Mesendoderm (in vitro differentiated cells): ENCODE data around the gene LONRF3.
"Not testable (repeated sequence)": the region's sequence is repeated elsewhere in the genome, so short reads cannot be mapped to it uniquely, and the experiment has no call there.

ENCODE experiments used
- DNase-seq: peaks from one replicate; pipeline ENCODE4 v3.0.0; 2013
- H2AK5ac ChIP-seq: 2 replicates; pipeline ENCODE4 v1.6.1; 2013; ENCODE audit warnings: low read length, inconsistent platforms
- H2BK120ac ChIP-seq: 2 replicates; pipeline ENCODE4 v1.6.1; 2013; ENCODE audit warnings: low read depth, mild to moderate bottlenecking, low read length, moderate library complexity, mixed read lengths
- H2BK15ac ChIP-seq: replicated peaks from 2 replicates; pipeline ENCODE4 v1.6.1; 2013; ENCODE audit warnings: low read depth, mild to moderate bottlenecking, moderate library complexity
- H2BK5ac ChIP-seq: 2 replicates; pipeline ENCODE4 v1.6.1; 2013; ENCODE audit warnings: low read length, inconsistent platforms
- H3K18ac ChIP-seq: 2 replicates; pipeline ENCODE4 v1.6.1; 2013; ENCODE audit warnings: mild to moderate bottlenecking, low read length, mixed read lengths
- H3K23ac ChIP-seq: one replicate; pipeline ENCODE4 v1.6.1; 2013; ENCODE audit warnings: low read length
- H3K27ac ChIP-seq: 2 replicates; pipeline ENCODE4 v1.5.1; 2013; ENCODE audit warnings: low read depth, mild to moderate bottlenecking, inconsistent platforms, low read length, moderate library complexity
- H3K27me3 ChIP-seq: 2 replicates; pipeline ENCODE4 v1.6.1; 2013; ENCODE audit warnings: low read length, control low read depth, mild to moderate bottlenecking, inconsistent platforms; ENCODE audit not compliant: insufficient read depth, poor library complexity
- H3K36me3 ChIP-seq: 2 replicates; pipeline ENCODE4 v1.6.1; 2013; ENCODE audit warnings: low read length, inconsistent platforms; ENCODE audit not compliant: control insufficient read depth, insufficient read depth
- H3K4ac ChIP-seq: one replicate; pipeline ENCODE4 v1.6.1; 2013; ENCODE audit warnings: low read depth, mild to moderate bottlenecking, low read length, moderate library complexity
- H3K4me1 ChIP-seq: 2 replicates; pipeline ENCODE4 v1.6.1; 2013; ENCODE audit warnings: low read depth, low read length, inconsistent platforms; ENCODE audit not compliant: control insufficient read depth
- H3K4me2 ChIP-seq: 2 replicates; pipeline ENCODE4 v1.6.1; 2013; ENCODE audit warnings: low read length
- H3K4me3 ChIP-seq: 2 replicates; pipeline ENCODE4 v1.5.1; 2013; ENCODE audit warnings: mild to moderate bottlenecking, low read length
- H3K56ac ChIP-seq: one replicate; pipeline ENCODE4 v1.6.1; 2013; ENCODE audit warnings: low read length
- H3K79me1 ChIP-seq: 2 replicates; pipeline ENCODE4 v1.6.1; 2013; ENCODE audit warnings: low read length, inconsistent platforms
- H3K79me2 ChIP-seq: 2 replicates; pipeline ENCODE4 v1.6.1; 2013; ENCODE audit warnings: mild to moderate bottlenecking, low read length; ENCODE audit not compliant: control insufficient read depth, insufficient read depth
- H3K9ac ChIP-seq: 2 replicates; pipeline ENCODE4 v1.6.1; 2013; ENCODE audit warnings: low read length, inconsistent platforms
- H4K5ac ChIP-seq: one replicate; pipeline ENCODE4 v1.6.1; 2013; ENCODE audit warnings: low read length
- H4K8ac ChIP-seq: one replicate; pipeline ENCODE4 v1.6.1; 2013; ENCODE audit warnings: low read depth, mild to moderate bottlenecking, control low read depth, low read length, moderate library complexity
- WGBS: extraction: QIAGEN DNeasy Blood & Tissue Kit; methylation state at CpG from one replicate; pipeline ENCODE4 v1.1.7; 2013; ENCODE audit warnings: low lambda C conversion rate, missing lambda C conversion rate; ENCODE audit not compliant: insufficient coverage; ENCODE audit errors: extremely low coverage; 5-methylcytosine and 5-hydroxymethylcytosine counted together

The LONRF3 gene

DNA sequence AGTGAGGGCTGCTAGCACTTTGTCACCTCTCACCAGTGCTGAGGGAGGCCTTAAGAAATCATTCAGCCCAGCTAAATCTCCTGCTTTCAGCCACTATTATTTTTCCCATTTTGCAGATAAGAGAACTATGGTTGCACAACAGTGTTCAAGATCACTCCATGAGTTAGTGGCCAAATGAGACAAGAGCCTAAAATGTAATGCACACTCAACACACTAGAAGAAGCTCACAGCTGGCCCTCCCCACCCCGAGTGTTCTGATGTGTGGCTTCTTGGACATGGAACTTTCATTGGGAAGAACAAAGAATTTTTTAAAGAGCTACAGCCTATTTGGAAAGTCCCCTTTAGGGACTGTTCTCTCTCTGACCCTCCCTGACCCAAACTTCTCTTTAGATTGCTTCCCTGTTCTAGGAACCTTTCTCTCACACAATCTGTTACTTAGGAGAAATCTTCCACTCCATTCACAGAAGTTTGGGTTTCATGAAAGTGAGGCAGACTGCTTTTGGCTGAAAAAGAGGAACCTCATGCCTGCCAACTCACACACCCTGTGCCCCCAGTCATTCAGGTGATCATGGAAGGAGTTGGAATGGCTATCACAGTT lies 54.4 kb downstream of the LONRF3 start:
- no peak overlapping the region for H2AK5ac ChIP-seq
- H4K5ac ChIP-seq = no peak overlapping the region
- no peak overlapping the region for H4K8ac ChIP-seq
- no peaks in the 10 kb centered on the region for H3K27me3 ChIP-seq
- WGBS = no CpG with 5 or more reads among the region's 1 CpG
- H2BK5ac ChIP-seq = no peak overlapping the region
- no peak overlapping the region for H3K9ac ChIP-seq
- no peaks in the 10 kb centered on the region for H3K79me2 ChIP-seq
- H3K4me2 ChIP-seq = no peak overlapping the region
- no peak overlapping the region for H3K23ac ChIP-seq
- H3K4ac ChIP-seq = no peak overlapping the region
- H2BK120ac ChIP-seq = no peak overlapping the region
- no peak for DNase-seq
- H3K4me1 ChIP-seq = no peaks in the 10 kb centered on the region
- H3K4me3 ChIP-seq = no peak overlapping the region
- H3K56ac ChIP-seq = no peak overlapping the region
- no peak overlapping the region for H3K27ac ChIP-seq
- H3K79me1 ChIP-seq = no peaks in the 10 kb centered on the region
- no peak overlapping the region for H2BK15ac ChIP-seq
- no peaks in the 10 kb centered on the region for H3K36me3 ChIP-seq
- H3K18ac ChIP-seq = no peak overlapping the region

DNA sequence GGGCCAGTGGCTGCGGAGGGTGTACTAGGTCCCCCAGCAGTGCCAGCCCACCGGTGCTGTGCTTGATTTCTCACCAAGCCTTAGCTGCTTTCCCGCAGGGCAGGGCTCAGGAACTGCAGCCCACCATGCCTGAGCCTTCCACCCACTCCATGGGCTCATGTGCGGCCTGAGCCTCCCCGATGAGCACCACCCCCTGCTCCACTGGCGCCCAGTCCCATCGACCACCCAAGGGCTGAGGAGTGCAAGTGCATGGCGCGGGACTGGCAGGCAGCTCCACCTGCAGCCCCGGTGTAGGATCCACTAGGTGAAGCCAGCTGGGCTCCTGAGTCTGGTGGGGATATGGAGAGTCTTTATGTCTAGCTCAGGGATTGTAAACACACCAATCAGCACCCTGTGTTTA lies 55.2 kb downstream of the LONRF3 start:
- not testable (repeated sequence) for H3K18ac ChIP-seq, H3K56ac ChIP-seq, H3K4me3 ChIP-seq, H4K5ac ChIP-seq, H3K79me2 ChIP-seq, H2BK5ac ChIP-seq, H3K27ac ChIP-seq, DNase-seq, H3K4me2 ChIP-seq, H3K4me1 ChIP-seq, H2BK15ac ChIP-seq, H3K9ac ChIP-seq, H3K23ac ChIP-seq, H2BK120ac ChIP-seq, H3K27me3 ChIP-seq, H4K8ac ChIP-seq, H2AK5ac ChIP-seq, H3K4ac ChIP-seq, H3K36me3 ChIP-seq, H3K79me1 ChIP-seq
- WGBS = no CpG with 5 or more reads among the region's 10 CpGs

DNA sequence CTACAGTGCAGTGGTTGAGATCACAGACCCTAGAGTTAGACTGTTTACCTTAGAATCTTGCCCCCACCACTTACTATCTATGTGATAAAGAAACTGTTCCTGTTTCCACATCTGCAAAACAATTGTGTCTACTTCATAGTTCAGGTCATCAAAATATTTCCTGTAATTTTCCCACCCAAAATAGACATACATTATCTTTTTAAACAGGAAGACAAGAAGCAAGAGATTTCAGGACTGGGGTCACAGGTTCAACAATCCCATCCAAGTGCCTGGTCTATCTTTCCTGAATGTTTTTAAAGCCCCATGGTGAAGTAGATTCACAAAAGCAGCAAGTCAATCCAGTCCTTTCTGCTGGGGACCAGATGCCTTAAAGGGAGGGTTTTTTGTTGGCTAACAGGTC lies 56.6 kb downstream of the LONRF3 start:
- DNase-seq = no peak
- Histone ChIP-seq H3K4me1 (no peaks in the 10 kb centered on the region), H2BK15ac (no peak overlapping the region)

DNA sequence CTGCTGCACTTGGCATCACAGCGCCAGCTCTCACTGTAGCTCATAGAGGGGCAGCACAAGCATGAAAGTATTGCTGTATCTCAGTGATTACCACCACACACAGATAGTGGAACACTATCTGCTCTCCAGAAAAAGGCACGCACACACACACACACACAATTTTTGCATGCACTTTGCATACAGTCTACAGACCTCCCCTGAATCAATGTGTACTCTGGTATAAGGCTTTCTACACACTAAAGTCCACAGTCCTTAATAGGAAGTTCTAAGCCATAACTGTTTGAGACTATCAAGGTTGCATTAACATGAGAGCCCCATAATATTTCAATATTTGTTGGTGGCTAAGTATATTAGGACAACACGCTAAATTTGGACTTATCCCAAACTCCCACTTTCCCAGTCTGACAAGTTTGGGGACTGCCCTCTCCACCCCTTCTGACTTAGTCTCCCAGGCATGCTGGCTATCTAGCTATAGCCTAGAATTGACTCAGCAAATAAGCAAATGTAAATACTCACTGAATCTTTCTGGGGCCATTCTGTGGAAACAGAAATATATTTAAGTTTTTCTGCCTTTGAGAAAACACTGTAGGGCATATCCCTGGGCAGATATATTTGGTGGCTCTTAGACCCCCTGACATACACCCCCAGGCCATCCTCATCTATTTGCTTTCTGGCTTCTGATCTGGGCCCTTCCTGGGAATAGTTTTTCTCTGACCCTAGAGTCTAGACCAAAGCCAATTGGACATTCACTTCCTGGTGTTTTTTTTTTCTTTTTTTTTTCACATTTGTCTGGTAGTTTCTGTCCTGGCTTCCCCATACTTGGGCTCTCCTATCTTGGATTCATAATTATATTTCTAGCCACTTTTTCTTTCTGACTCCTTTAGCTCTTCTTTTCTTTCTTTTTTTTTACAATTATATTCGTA lies 62.0 kb downstream of the LONRF3 start:
- Histone ChIP-seq H3K4me3 (no peak overlapping the region), H2BK5ac (no peak overlapping the region), H3K4me1 (no peaks in the 10 kb centered on the region), H3K79me1 (no peaks in the 10 kb centered on the region), H3K4ac (no peak overlapping the region), H2BK15ac (no peak overlapping the region), H3K27me3 (no peaks in the 10 kb centered on the region), H2BK120ac (no peak overlapping the region), H4K5ac (no peak overlapping the region), H2AK5ac (no peak overlapping the region), H3K23ac (no peak overlapping the region), H3K18ac (no peak overlapping the region), H3K79me2 (no peaks in the 10 kb centered on the region), H3K56ac (no peak overlapping the region), H3K27ac (no peak overlapping the region), H3K4me2 (no peak overlapping the region), H3K9ac (no peak overlapping the region), H4K8ac (no peak overlapping the region), H3K36me3 (no peaks in the 10 kb centered on the region)
- no peak for DNase-seq
- WGBS = no CpG with 5 or more reads among the region's 4 CpGs

More for the DNA sequence above, 56.6 kb downstream of the LONRF3 start:
- H2BK5ac ChIP-seq = no peak overlapping the region
- H2AK5ac ChIP-seq = no peak overlapping the region
- H3K27ac ChIP-seq = no peak overlapping the region
- no peak overlapping the region for H3K4me2 ChIP-seq
- H3K18ac ChIP-seq = no peak overlapping the region
- H4K5ac ChIP-seq = no peak overlapping the region
- no peak overlapping the region for H3K4ac ChIP-seq
- no peak overlapping the region for H2BK120ac ChIP-seq
- H3K36me3 ChIP-seq = no peaks in the 10 kb centered on the region
- no peak overlapping the region for H3K9ac ChIP-seq
- H3K23ac ChIP-seq = no peak overlapping the region
- no peaks in the 10 kb centered on the region for H3K79me2 ChIP-seq
- no peaks in the 10 kb centered on the region for H3K27me3 ChIP-seq
- no peaks in the 10 kb centered on the region for H3K79me1 ChIP-seq
- no peak overlapping the region for H3K56ac ChIP-seq
- H4K8ac ChIP-seq = no peak overlapping the region
- H3K4me3 ChIP-seq = no peak overlapping the region

DNA sequence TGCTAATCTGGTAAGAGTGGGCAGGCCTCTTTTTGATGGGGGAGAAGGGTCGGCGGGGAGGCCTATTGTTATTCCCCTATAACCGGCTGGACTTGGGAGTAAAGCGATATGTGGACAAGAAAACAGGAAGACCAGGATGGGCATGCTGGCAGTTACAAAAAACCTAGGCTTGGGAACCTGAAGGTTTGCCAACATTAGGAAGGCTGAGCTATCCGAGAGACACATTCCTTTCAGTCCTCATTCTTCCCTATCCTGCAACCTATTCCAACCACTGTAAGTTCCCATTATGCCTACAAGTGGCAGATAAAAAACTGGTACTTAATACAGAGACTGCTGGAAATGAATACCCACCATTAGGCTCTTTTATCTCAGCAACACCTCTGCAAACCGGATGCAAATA lies 66.0 kb downstream of the LONRF3 start:
- Histone ChIP-seq H4K8ac (no peak overlapping the region), H3K4ac (no peak overlapping the region), H3K4me1 (no peaks in the 10 kb centered on the region), H2BK15ac (no peak overlapping the region), H3K4me3 (no peak overlapping the region), H3K36me3 (no peaks in the 10 kb centered on the region), H2BK120ac (no peak overlapping the region), H3K79me1 (no peaks in the 10 kb centered on the region), H3K4me2 (no peak overlapping the region), H2BK5ac (no peak overlapping the region), H3K27me3 (no peaks in the 10 kb centered on the region), H3K56ac (no peak overlapping the region), H4K5ac (no peak overlapping the region), H3K9ac (no peak overlapping the region), H3K27ac (no peak overlapping the region), H3K79me2 (no peaks in the 10 kb centered on the region), H3K18ac (no peak overlapping the region), H2AK5ac (no peak overlapping the region), H3K23ac (no peak overlapping the region)
- WGBS = no CpG with 5 or more reads among the region's 6 CpGs
- peak; percentile 31 for DNase-seq
